Astrocyte (in vitro differentiated cells and primary cell): ENCODE measurements around the gene GPC5. TPM values are rescaled to one million over a fixed set of nuclear protein-coding genes. Genes with fewer than 3 reads are reported as not detected.
A peak's percentile ranks its signal among the peaks of the same experiment; 100 is the strongest.

Source experiments
- DNase-seq: peaks from one replicate; pipeline ENCODE4 v3.0.0-alpha.2; 2010; ENCODE audit warnings: low read depth
- FAIRE-seq: peaks from 2 replicates; lab custom pipeline; 2011; peaks lifted over from hg19 to GRCh38; lab: Jason Lieb, UNC
- H2AFZ ChIP-seq: 2 replicates; pipeline ENCODE4 v1.6.0; 2012; ENCODE audit warnings: low read depth, low read length, inconsistent platforms
- H3K27ac ChIP-seq: 2 replicates; pipeline ENCODE4 v1.5.1; 2011; ENCODE audit warnings: low read depth, low read length, inconsistent platforms
- H3K27me3 ChIP-seq: 2 replicates; pipeline ENCODE4 v1.6.0; 2011; ENCODE audit warnings: low read length, inconsistent platforms; ENCODE audit not compliant: insufficient read depth
- H3K36me3 ChIP-seq: 2 replicates; pipeline ENCODE4 v1.5.1; 2011; ENCODE audit warnings: low read length, inconsistent platforms; ENCODE audit not compliant: insufficient read depth
- H3K4me1 ChIP-seq: 2 replicates; pipeline ENCODE4 v1.5.1; 2011; ENCODE audit warnings: low read length, inconsistent platforms; ENCODE audit not compliant: insufficient read depth
- H3K4me2 ChIP-seq: 2 replicates; pipeline ENCODE4 v1.6.0; 2012; ENCODE audit warnings: low read length, inconsistent platforms
- H3K4me3 ChIP-seq: 2 replicates; pipeline ENCODE4 v1.5.1; 2011; ENCODE audit warnings: low read depth, mild to moderate bottlenecking, low read length, inconsistent platforms; ENCODE audit not compliant: insufficient read depth
- H3K79me2 ChIP-seq: 2 replicates; pipeline ENCODE4 v1.6.0; 2012; ENCODE audit warnings: mild to moderate bottlenecking, low read length, inconsistent platforms; ENCODE audit not compliant: insufficient read depth
- H3K9ac ChIP-seq: 2 replicates; pipeline ENCODE4 v1.6.0; 2012; ENCODE audit warnings: mild to moderate bottlenecking, low read length, inconsistent platforms
- H3K9me3 ChIP-seq: 2 replicates; pipeline ENCODE4 v1.5.1; 2012; ENCODE audit warnings: low read depth, mild to moderate bottlenecking, low read length, inconsistent platforms; ENCODE audit not compliant: insufficient read depth
- H4K20me1 ChIP-seq: 2 replicates; pipeline ENCODE4 v1.6.0; 2012; ENCODE audit warnings: low read length, inconsistent platforms; ENCODE audit not compliant: insufficient read depth
- H3K27ac Mint-ChIP-seq: one replicate; pipeline ENCODE4 v1.8.0; 2021; ENCODE audit warnings: mild to moderate bottlenecking, mixed read lengths; ENCODE audit not compliant: unreplicated experiment
- H3K27me3 Mint-ChIP-seq: one replicate; pipeline ENCODE4 v1.8.0; 2021; ENCODE audit warnings: low read depth, mixed read lengths; ENCODE audit not compliant: unreplicated experiment
- H3K36me3 Mint-ChIP-seq: one replicate; pipeline ENCODE4 v1.8.0; 2021; ENCODE audit warnings: low read depth, mixed read lengths; ENCODE audit not compliant: unreplicated experiment
- H3K4me1 Mint-ChIP-seq: one replicate; pipeline ENCODE4 v1.8.0; 2021; ENCODE audit warnings: low read depth, mixed read lengths; ENCODE audit not compliant: unreplicated experiment
- H3K4me3 Mint-ChIP-seq: one replicate; pipeline ENCODE4 v1.8.0; 2021; ENCODE audit warnings: mild to moderate bottlenecking, moderate library complexity, mixed read lengths; ENCODE audit not compliant: unreplicated experiment
- H3K9me3 Mint-ChIP-seq: one replicate; pipeline ENCODE4 v1.8.0; 2021; ENCODE audit warnings: mild to moderate bottlenecking, mixed read lengths; ENCODE audit not compliant: unreplicated experiment
- CTCF ChIP-seq: IDR thresholded peaks from 2 replicates; pipeline ENCODE4 v1.5.1; 2011; ENCODE audit warnings: low read depth, mild to moderate bottlenecking, inconsistent platforms, low read length, moderate library complexity; ENCODE audit not compliant: insufficient read depth
- EZH2 ChIP-seq: IDR thresholded peaks from 2 replicates; pipeline ENCODE4 v1.6.1; 2012; ENCODE audit warnings: mild to moderate bottlenecking, low read length, inconsistent platforms; ENCODE audit not compliant: insufficient read depth
- total RNA-seq: library from RNA; stranded (reverse); gene quantifications from 2 replicates; pipeline ENCODE4 v1.2.1, GENCODE V29; 2021

The GPC5 gene
- total RNA-seq, 1 donor from 2014 or later: 1.1 TPM

GRCh38 chr13:92315265-92315664, 916.8 kb downstream of the GPC5 start:
- H3K27me3 Mint-ChIP-seq: no peaks in the 10 kb centered on the region
- no peaks in the 10 kb centered on the region for H3K9me3 ChIP-seq
- H3K27ac Mint-ChIP-seq: peak overlapping the region; percentile 91
- no peaks in the 10 kb centered on the region for H3K27me3 ChIP-seq
- no peak overlapping the region for H2AFZ ChIP-seq
- no peak overlapping the region for H3K4me2 ChIP-seq
- H3K4me1 Mint-ChIP-seq: peaks cover 42% of the 10 kb centered on the region
- peaks cover 12% of the 10 kb centered on the region for H3K4me1 ChIP-seq
- no peak overlapping the region for H3K4me3 ChIP-seq
- no peak for TF ChIP-seq EZH2
- TF ChIP-seq CTCF: no peak
- H3K79me2 ChIP-seq: no peaks in the 10 kb centered on the region
- FAIRE-seq (no peak), DNase-seq (peak; percentile 22)
- peaks cover 3% of the 10 kb centered on the region for H3K9me3 Mint-ChIP-seq
- H3K36me3 Mint-ChIP-seq: no peaks in the 10 kb centered on the region
- no peak overlapping the region for H3K4me3 Mint-ChIP-seq
- no peaks in the 10 kb centered on the region for H3K36me3 ChIP-seq
- no peaks in the 10 kb centered on the region for H4K20me1 ChIP-seq
- H3K27ac ChIP-seq: no peak overlapping the region
- no peak overlapping the region for H3K9ac ChIP-seq

GRCh38 chr13:92316030-92316429, 917.6 kb downstream of the GPC5 start:
- Histone ChIP-seq H3K4me3 (no peak overlapping the region), H3K27me3 (no peaks in the 10 kb centered on the region), H3K9me3 (no peaks in the 10 kb centered on the region), H3K4me1 (peaks cover 12% of the 10 kb centered on the region), H3K27ac (peak overlapping the region; percentile 2), H3K36me3 (no peaks in the 10 kb centered on the region), H3K9ac (no peak overlapping the region), H2AFZ (no peak overlapping the region), H3K79me2 (no peaks in the 10 kb centered on the region), H3K4me2 (no peak overlapping the region), H4K20me1 (no peaks in the 10 kb centered on the region)
- FAIRE-seq (no peak), DNase-seq (no peak)
- H3K4me3 Mint-ChIP-seq: no peak overlapping the region
- H3K9me3 Mint-ChIP-seq: peaks cover 3% of the 10 kb centered on the region
- peaks cover 42% of the 10 kb centered on the region for H3K4me1 Mint-ChIP-seq
- no peaks in the 10 kb centered on the region for H3K27me3 Mint-ChIP-seq
- H3K36me3 Mint-ChIP-seq: no peaks in the 10 kb centered on the region
- TF ChIP-seq EZH2 (no peak), CTCF (no peak)
- peak overlapping the region; percentile 91 for H3K27ac Mint-ChIP-seq

GRCh38 chr13:92317066-92317465, 918.6 kb downstream of the GPC5 start:
- TF ChIP-seq CTCF (no peak), EZH2 (no peak)
- no peaks in the 10 kb centered on the region for H3K36me3 Mint-ChIP-seq
- Histone ChIP-seq H3K9ac (peak overlapping the region; percentile 33), H2AFZ (no peak overlapping the region), H3K36me3 (no peaks in the 10 kb centered on the region), H3K27ac (peak overlapping the region; percentile 72), H3K4me3 (no peak overlapping the region), H3K9me3 (no peaks in the 10 kb centered on the region), H3K79me2 (no peaks in the 10 kb centered on the region), H4K20me1 (no peaks in the 10 kb centered on the region), H3K27me3 (no peaks in the 10 kb centered on the region), H3K4me1 (peaks cover 12% of the 10 kb centered on the region), H3K4me2 (peak overlapping the region; percentile 28)
- H3K27me3 Mint-ChIP-seq: no peaks in the 10 kb centered on the region
- DNase-seq (peak; percentile 79), FAIRE-seq (no peak)
- H3K27ac Mint-ChIP-seq: peak overlapping the region; percentile 89
- H3K9me3 Mint-ChIP-seq: peaks cover 2% of the 10 kb centered on the region
- H3K4me1 Mint-ChIP-seq: peaks cover 42% of the 10 kb centered on the region
- H3K4me3 Mint-ChIP-seq: no peak overlapping the region
